Fibroblast of lung (primary cell): ENCODE data around the gene SRP14.

Experiments
- EZH2 ChIP-seq: IDR thresholded peaks from 2 replicates; pipeline ENCODE4 v1.5.1; 2012; ENCODE audit warnings: low read length, control low read depth, mild to moderate bottlenecking; ENCODE audit errors: missing control alignments
- TF ChIP-seq, protein P1 (sequence below), 2 donors: IDR thresholded peaks in 1 of 2; conservative IDR thresholded peaks in 1 of 2; 1 replicate in 1 of 2; 2 replicates in 1 of 2; pipeline ENCODE4 v1.5.1; 2011 to 2012; ENCODE audit warnings: low read length in 2 of 2, control low read depth in 1 of 2, inconsistent platforms in 1 of 2, low read depth in 1 of 2, mild to moderate bottlenecking in 1 of 2

DNA sequence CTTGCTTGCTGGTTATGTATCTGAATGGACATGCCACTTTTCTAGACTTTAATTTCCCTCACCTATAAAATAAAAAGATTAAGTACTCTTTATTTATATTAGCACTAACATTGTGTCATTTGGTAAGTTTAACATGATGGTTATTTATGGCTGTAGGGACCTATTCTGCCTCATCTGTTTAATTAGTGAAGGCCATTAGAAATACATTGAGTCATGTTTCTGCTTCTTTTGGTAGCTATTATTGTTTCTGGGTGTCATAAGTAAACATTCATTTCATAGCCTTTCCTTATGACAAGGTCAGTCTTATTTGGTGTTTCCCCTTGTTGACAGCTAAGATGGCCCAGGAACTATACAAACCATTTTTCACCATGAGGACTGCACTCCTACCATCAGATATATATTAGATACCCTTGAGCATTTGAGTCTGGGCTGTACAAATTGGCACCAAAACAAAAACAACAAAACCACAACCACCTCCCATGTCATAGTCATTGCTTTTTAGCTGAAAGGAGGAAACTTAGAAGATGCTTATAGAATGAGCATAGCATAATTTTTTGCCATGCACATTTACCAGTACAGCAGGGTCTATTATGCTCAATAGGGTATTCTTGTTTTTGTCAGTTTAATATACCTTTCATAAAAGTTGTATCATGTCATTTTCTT is 39.3 kb downstream of the SRP14 start:
- TF ChIP-seq, protein P1, sequence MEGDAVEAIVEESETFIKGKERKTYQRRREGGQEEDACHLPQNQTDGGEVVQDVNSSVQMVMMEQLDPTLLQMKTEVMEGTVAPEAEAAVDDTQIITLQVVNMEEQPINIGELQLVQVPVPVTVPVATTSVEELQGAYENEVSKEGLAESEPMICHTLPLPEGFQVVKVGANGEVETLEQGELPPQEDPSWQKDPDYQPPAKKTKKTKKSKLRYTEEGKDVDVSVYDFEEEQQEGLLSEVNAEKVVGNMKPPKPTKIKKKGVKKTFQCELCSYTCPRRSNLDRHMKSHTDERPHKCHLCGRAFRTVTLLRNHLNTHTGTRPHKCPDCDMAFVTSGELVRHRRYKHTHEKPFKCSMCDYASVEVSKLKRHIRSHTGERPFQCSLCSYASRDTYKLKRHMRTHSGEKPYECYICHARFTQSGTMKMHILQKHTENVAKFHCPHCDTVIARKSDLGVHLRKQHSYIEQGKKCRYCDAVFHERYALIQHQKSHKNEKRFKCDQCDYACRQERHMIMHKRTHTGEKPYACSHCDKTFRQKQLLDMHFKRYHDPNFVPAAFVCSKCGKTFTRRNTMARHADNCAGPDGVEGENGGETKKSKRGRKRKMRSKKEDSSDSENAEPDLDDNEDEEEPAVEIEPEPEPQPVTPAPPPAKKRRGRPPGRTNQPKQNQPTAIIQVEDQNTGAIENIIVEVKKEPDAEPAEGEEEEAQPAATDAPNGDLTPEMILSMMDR (conservative IDR thresholded peaks at IDR 0.05 in 1 of 2, IDR thresholded peaks at IDR 0.05 in 1 of 2; ENCODE audit: low read depth in 1 of 2, low read length in 2 of 2): no peak
- TF ChIP-seq EZH2: no peak
